Hepatocyte (in vitro differentiated cells): ENCODE results near the gene EFCAB6.

ENCODE experiments used
- CTCF ChIP-seq: fragments of 200-600 bp; sonication (generic); IDR thresholded peaks from 2 replicates; pipeline ENCODE4 v1.5.1; 2016; ENCODE audit warnings: antibody characterized with exemption, mild to moderate bottlenecking; ENCODE audit not compliant: poor library complexity
- EZH2 ChIP-seq: fragments of 200-600 bp; sonication (generic); IDR thresholded peaks from 2 replicates; pipeline ENCODE4 v1.6.1; 2016; ENCODE audit warnings: antibody characterized with exemption, mild to moderate bottlenecking, borderline replicate concordance

- no peak for TF ChIP-seq CTCF
- TF ChIP-seq EZH2 = no peak
Measured at GRCh38 chr22:43546186-43546585, 265.9 kb downstream of the EFCAB6 start.
